Measurements from ENCODE around the gene PIK3R2. TPM values are rescaled to one million over a fixed set of nuclear protein-coding genes. Genes with fewer than 3 reads are reported as not detected.

Gene PIK3R2
- total and polyA plus RNA-seq, 2 of the 13 experiments (the other 11 are each of a cell fraction or from before 2014, with no cell fraction given) = 18.6 to 25.3 TPM

GRCh38 chr19:18173572-18174288 lies 20.8 kb downstream of the PIK3R2 start, which contains the start of gene IFI30 (continued):
- TF ChIP-seq KDM6A (CRISPR knock-in tag; IDR thresholded peaks at IDR 0.05; ENCODE audit: low read depth) (no peak), SYNCRIP (IDR thresholded peaks at IDR 0.05; ENCODE audit: insufficient read depth, low read depth, low read length) (no peak), ZNF883 (CRISPR knock-in tag; IDR thresholded peaks at IDR 0.05; ENCODE audit: not compliant biosample characterization) (no peak), SP140L (CRISPR knock-in tag; IDR thresholded peaks at IDR 0.05; ENCODE audit: borderline replicate concordance) (no peak), ZNF691 (CRISPR knock-in tag; IDR thresholded peaks at IDR 0.05; ENCODE audit: borderline replicate concordance, low read depth) (no peak), ZKSCAN1 (IDR thresholded peaks at IDR 0.05; ENCODE audit: low read length) (no peak), ETV5 (CRISPR knock-in tag; IDR thresholded peaks at IDR 0.05; ENCODE audit: borderline replicate concordance) (no peak), POLR2AphosphoS5 (IDR thresholded peaks at IDR 0.05; ENCODE audit: low read depth, low read length) (peak; percentile 87), SP4 (CRISPR knock-in tag; IDR thresholded peaks at IDR 0.05) (no peak), ZNF101 (CRISPR knock-in tag; IDR thresholded peaks at IDR 0.05; ENCODE audit: borderline replicate concordance, low read depth) (no peak), KAT8 (CRISPR knock-in tag; IDR thresholded peaks at IDR 0.05) (no peak), ZNF557 (CRISPR knock-in tag; IDR thresholded peaks at IDR 0.05) (no peak), CBX2 (IDR thresholded peaks at IDR 0.05; ENCODE audit: low read depth, low read length) (no peak), CBX2 (CRISPR knock-in tag; IDR thresholded peaks at IDR 0.05; ENCODE audit: low read depth) (no peak), SIX1 (CRISPR knock-in tag; IDR thresholded peaks at IDR 0.05; ENCODE audit: borderline replicate concordance) (no peak), KDM5A (IDR thresholded peaks at IDR 0.05; ENCODE audit: borderline replicate concordance, low read length) (no peak), ZBTB49 (CRISPR knock-in tag; IDR thresholded peaks at IDR 0.05; ENCODE audit: borderline replicate concordance) (no peak), HMGA1 (CRISPR knock-in tag; conservative IDR thresholded peaks at IDR 0.05) (no peak), PHF21A (CRISPR knock-in tag; IDR thresholded peaks at IDR 0.05) (no peak; the same call in 1 of the 2 replicates), ZNF501 (CRISPR knock-in tag; IDR thresholded peaks at IDR 0.05) (no peak; the same call in 1 of the 2 replicates), REXO4 (CRISPR knock-in tag; IDR thresholded peaks at IDR 0.05; ENCODE audit: borderline replicate concordance) (no peak), RAD51 (IDR thresholded peaks at IDR 0.05; ENCODE audit: borderline replicate concordance) (no peak), PHF8 (CRISPR knock-in tag; IDR thresholded peaks at IDR 0.05) (peak; percentile 39; the same call in 1 of the 2 replicates), HMG20A (CRISPR knock-in tag; IDR thresholded peaks at IDR 0.05; ENCODE audit: borderline replicate concordance) (no peak), ZNF619 (CRISPR knock-in tag; IDR thresholded peaks at IDR 0.05) (no peak), IKZF4 (CRISPR knock-in tag; IDR thresholded peaks at IDR 0.05; ENCODE audit: borderline replicate concordance, low read depth, not compliant biosample characterization) (no peak), NR3C1 (CRISPR knock-in tag; IDR thresholded peaks at IDR 0.05) (no peak), ONECUT2 (CRISPR knock-in tag; IDR thresholded peaks at IDR 0.05) (no peak), THAP11 (CRISPR knock-in tag; IDR thresholded peaks at IDR 0.05) (no peak; the same call in 1 of the 2 replicates), SAP130 (CRISPR knock-in tag; IDR thresholded peaks at IDR 0.05; ENCODE audit: low read depth) (peak; percentile 65), MATR3 (CRISPR knock-in tag; IDR thresholded peaks at IDR 0.05) (no peak), ZNF138 (CRISPR knock-in tag; IDR thresholded peaks at IDR 0.05; ENCODE audit: low read depth) (no peak)
